ENCODE measurements around the gene HOOK2. TPM values are rescaled to one million over a fixed set of nuclear protein-coding genes. Genes with fewer than 3 reads are reported as not detected.

The HOOK2 gene
- total RNA-seq, 3 donors from 2014 or later (not counting 1 experiment from before 2014, with no cell fraction given) = 13.3 to 15.3 (median 13.9) TPM

- peak overlapping the region; percentile 83 for H3K4me3 Mint-ChIP-seq
- Histone ChIP-seq H3K36me3 (ENCODE audit: control insufficient read depth, insufficient read depth, low read length) (no peaks in the 10 kb centered on the region), H3K4me1 (ENCODE audit: control insufficient read depth, insufficient read depth, low read length) (peaks cover 86% of the 10 kb centered on the region), H3K27me3 (ENCODE audit: control insufficient read depth, insufficient read depth, low read length) (no peaks in the 10 kb centered on the region), H3K27ac (ENCODE audit: low read length) (peak overlapping the region; percentile 98), H3K4me3 (ENCODE audit: low read length) (peak overlapping the region; percentile 37), H3K9me3 (ENCODE audit: control insufficient read depth, insufficient read depth, low read length) (no peaks in the 10 kb centered on the region)
- no peaks in the 10 kb centered on the region for H3K27me3 Mint-ChIP-seq (ENCODE audit: low read depth in 2 of 2)
- H3K9me3 Mint-ChIP-seq = no peaks in the 10 kb centered on the region
- ATAC-seq (no peak), DNase-seq (no peak)
- under 1% methylated on average over 12 of the region's 12 CpGs for WGBS (ENCODE audit: insufficient coverage)
- peaks cover 16 to 30% of the 10 kb centered on the region in 2 donors for H3K4me1 Mint-ChIP-seq
- peak overlapping the region in 1 of 2 donors; percentile 75 for H3K27ac Mint-ChIP-seq
- no peaks in the 10 kb centered on the region for H3K36me3 Mint-ChIP-seq
- intact Hi-C loops (cut with micrococcal nuclease) = loop anchor here (1.0 to 10.0 kb wide), 2 partner anchors 9 to 263 kb away; partner anchors contain the start of gene JUNB
- no peak for TF ChIP-seq CTCF (IDR thresholded peaks at IDR 0.05)
Observed at GRCh38 chr19:12782174-12782423, 6.7 kb upstream of the HOOK2 start.

- H3K9me3 ChIP-seq (ENCODE audit: control insufficient read depth, insufficient read depth, low read length) = no peaks in the 10 kb centered on the region
- WGBS (ENCODE audit: insufficient coverage) = 86% methylated on average over 15 of the region's 15 CpGs
- peaks cover 73% of the 10 kb centered on the region for H3K4me1 ChIP-seq (ENCODE audit: control insufficient read depth, insufficient read depth, low read length)
- no peaks in the 10 kb centered on the region for H3K36me3 ChIP-seq (ENCODE audit: control insufficient read depth, insufficient read depth, low read length)
- no peak overlapping the region for H3K4me3 ChIP-seq (ENCODE audit: low read length)
- Mint-ChIP-seq H3K36me3 (no peaks in the 10 kb centered on the region), H3K27ac (peak overlapping the region; percentile 34 to 90), H3K4me1 (peaks cover 16 to 36% of the 10 kb centered on the region in 2 donors), H3K4me3 (peak overlapping the region; percentile 49), H3K9me3 (no peaks in the 10 kb centered on the region), H3K27me3 (ENCODE audit: low read depth in 2 of 2) (no peaks in the 10 kb centered on the region)
- no peak overlapping the region for H3K27ac ChIP-seq (ENCODE audit: low read length)
- ATAC-seq = no peak
- intact Hi-C loops (cut with micrococcal nuclease) = no loop called here
- peak in 1 of 2 donors; percentile 44 for DNase-seq
- H3K27me3 ChIP-seq (ENCODE audit: control insufficient read depth, insufficient read depth, low read length) = no peaks in the 10 kb centered on the region
- no peak for TF ChIP-seq CTCF (IDR thresholded peaks at IDR 0.05)
Observed at GRCh38 chr19:12779162-12779993, 4.0 kb upstream of the HOOK2 start.

GRCh38 chr19:12778905-12779161 lies 3.5 kb upstream of the HOOK2 start:
- intact Hi-C loops (cut with micrococcal nuclease) = no loop called here
- no peak for TF ChIP-seq CTCF (IDR thresholded peaks at IDR 0.05)
- H3K4me1 Mint-ChIP-seq = peaks cover 16 to 36% of the 10 kb centered on the region in 2 donors

More at GRCh38 chr19:12778905-12779161, 3.5 kb upstream of the HOOK2 start:
- DNase-seq (no peak), ATAC-seq (no peak)
- 72% methylated on average over 6 of the region's 6 CpGs for WGBS (ENCODE audit: insufficient coverage)
- H3K9me3 ChIP-seq (ENCODE audit: control insufficient read depth, insufficient read depth, low read length) = no peaks in the 10 kb centered on the region
- H3K27ac Mint-ChIP-seq = peak overlapping the region; percentile 83 to 90
- peaks cover 68% of the 10 kb centered on the region for H3K4me1 ChIP-seq (ENCODE audit: control insufficient read depth, insufficient read depth, low read length)
- no peak overlapping the region for H3K4me3 ChIP-seq (ENCODE audit: low read length)
- H3K36me3 ChIP-seq (ENCODE audit: control insufficient read depth, insufficient read depth, low read length) = no peaks in the 10 kb centered on the region
- no peaks in the 10 kb centered on the region for H3K9me3 Mint-ChIP-seq
- peak overlapping the region; percentile 85 for H3K27ac ChIP-seq (ENCODE audit: low read length)
- no peaks in the 10 kb centered on the region for H3K27me3 ChIP-seq (ENCODE audit: control insufficient read depth, insufficient read depth, low read length)
- peak overlapping the region; percentile 86 for H3K4me3 Mint-ChIP-seq
- no peaks in the 10 kb centered on the region for H3K27me3 Mint-ChIP-seq (ENCODE audit: low read depth in 2 of 2)
- no peaks in the 10 kb centered on the region for H3K36me3 Mint-ChIP-seq
